HCT116 (cell line): ENCODE data around the gene NCBP3. TPM values are rescaled to one million over a fixed set of nuclear protein-coding genes. Genes with fewer than 3 reads are reported as not detected.

Source experiments
- ATAC-seq: fragments of 200-7000 bp; cut with Tn5 transposase; 2 replicates; pipeline ENCODE4 v1.9.1; 2020; ENCODE audit warnings: mild to moderate bottlenecking, moderate library complexity
- BruUV-seq: library from RNA; stranded (reverse); fragments of 400-500 nt; replicated peaks from 2 replicates; lab custom pipeline; 2021; lab: Mats Ljungman, UMichigan
- CTCF ChIA-PET: fragments of 300-600 bp; sonication (Branson Sonifier 250); formaldehyde crosslinking; loops from one replicate; lab custom pipeline; 2021; ENCODE audit warnings: antibody characterized with exemption; lab: Charles Lee
- POLR2A ChIA-PET: fragments of 300-600, 350-600 bp; sonication (Branson Sonifier 250); formaldehyde crosslinking; loops from one replicate; lab custom pipeline; 2021; ENCODE audit warnings: antibody characterized with exemption; lab: Charles Lee
- RAD21 ChIA-PET, 2 experiments: fragments of 300-600 bp; sonication (Branson Sonifier 250); formaldehyde crosslinking; loops; one replicate each; lab custom pipeline; 2023; ENCODE audit warnings: low total read pairs in 2 of 2; ENCODE audit not compliant: uncharacterized antibody in 2 of 2, unreplicated experiment in 2 of 2, low non-redundant PET in 1 of 2; lab: Charles Lee
- DNase-seq: peaks from one replicate; pipeline ENCODE4 v3.0.0-alpha.2; 2010; ENCODE audit warnings: low read depth, low spot score
- H2AFZ ChIP-seq: fragments of 200-600 bp; shearing (Covaris generic), sonication (generic); 2 replicates; pipeline ENCODE4 v1.6.1; 2017; ENCODE audit warnings: low read depth, mixed run types, mixed read lengths, antibody characterized with exemption, low read length; ENCODE audit not compliant: poor library complexity, severe bottlenecking
- H3K27ac ChIP-seq: 2 replicates; pipeline ENCODE4 v1.5.1; 2012; ENCODE audit warnings: low read depth, low read length
- H3K27me3 ChIP-seq: fragments of 200-600 bp; sonication (generic); 2 replicates; pipeline ENCODE4 v1.6.1; 2016; ENCODE audit warnings: mixed run types, low read length, mixed read lengths; ENCODE audit not compliant: insufficient read depth
- H3K36me3 ChIP-seq, 2 experiments: fragments of 200-500 bp in 1 of 2; fragments of 200-600 bp in 1 of 2; sonication (Bioruptor generic) in 1 of 2; sonication (generic) in 1 of 2; 2 replicates each; pipeline versions ENCODE4 v1.5.1 to v1.6.1; 2014 to 2016; ENCODE audit warnings: low read length in 2 of 2, inconsistent platforms in 1 of 2, mixed read lengths in 1 of 2, mixed run types in 1 of 2; ENCODE audit not compliant: insufficient read depth in 2 of 2, control insufficient read depth in 1 of 2
- H3K4me1 ChIP-seq, 2 experiments: fragments of 200-600 bp in 1 of 2; sonication (generic) in 1 of 2; 2 replicates each; pipeline versions ENCODE4 v1.5.1 to v1.6.1; 2012 to 2017; ENCODE audit warnings: low read length in 2 of 2, inconsistent platforms in 1 of 2, mild to moderate bottlenecking in 1 of 2, mixed read lengths in 1 of 2, mixed run types in 1 of 2, moderate library complexity in 1 of 2; ENCODE audit not compliant: insufficient read depth in 2 of 2, control insufficient read depth in 1 of 2
- H3K4me2 ChIP-seq: fragments of 200-600 bp; sonication (generic); 2 replicates; pipeline ENCODE4 v1.6.1; 2017; ENCODE audit warnings: mixed run types, low read length, mixed read lengths
- H3K4me3 ChIP-seq, 2 experiments: fragments of 200-600 bp in 1 of 2; sonication (generic) in 1 of 2; replicated peaks in 1 of 2; 2 replicates each; pipeline ENCODE4 v1.5.1; 2011 to 2016; ENCODE audit warnings: low read length in 2 of 2, control low read depth in 1 of 2, low read depth in 1 of 2, mild to moderate bottlenecking in 1 of 2, mixed read lengths in 1 of 2, mixed run types in 1 of 2
- H3K79me2 ChIP-seq: fragments of 200-600 bp; sonication (generic); 2 replicates; pipeline ENCODE4 v1.6.1; 2017; ENCODE audit warnings: mild to moderate bottlenecking, mixed run types, low read length, moderate library complexity, mixed read lengths; ENCODE audit not compliant: insufficient read depth
- H3K9ac ChIP-seq: fragments of 200-600 bp; sonication (generic); 2 replicates; pipeline ENCODE4 v1.6.1; 2016; ENCODE audit warnings: low read length, mixed read lengths
- H3K9me2 ChIP-seq: fragments of 200-600 bp; sonication (generic), shearing (Covaris generic); 2 replicates; pipeline ENCODE4 v1.6.1; 2017; ENCODE audit warnings: mixed run types, mild to moderate bottlenecking, moderate library complexity; ENCODE audit not compliant: insufficient read depth
- H3K9me3 ChIP-seq, 2 experiments: fragments of 200-500 bp in 1 of 2; fragments of 200-600 bp in 1 of 2; sonication (Bioruptor generic) in 1 of 2; sonication (generic) in 1 of 2; 2 replicates each; pipeline ENCODE4 v1.6.1; 2014 to 2017; ENCODE audit warnings: low read length in 2 of 2, mixed read lengths in 2 of 2, inconsistent platforms in 1 of 2, low read depth in 1 of 2, mild to moderate bottlenecking in 1 of 2, mixed run types in 1 of 2, moderate library complexity in 1 of 2; ENCODE audit not compliant: control insufficient read depth in 1 of 2, insufficient read depth in 1 of 2
- H4K20me1 ChIP-seq: fragments of 200-600 bp; sonication (generic), shearing (Covaris generic); 2 replicates; pipeline ENCODE4 v1.6.1; 2017; ENCODE audit warnings: mixed run types, mild to moderate bottlenecking, moderate library complexity; ENCODE audit not compliant: insufficient read depth
- ATF3 ChIP-seq: IDR thresholded peaks from 2 replicates; pipeline ENCODE4 v1.6.1; 2012
- CBX3 ChIP-seq: IDR thresholded peaks from 2 replicates; pipeline ENCODE4 v1.6.1; 2012; ENCODE audit warnings: low read depth
- EGR1 ChIP-seq: IDR thresholded peaks from 2 replicates; pipeline ENCODE4 v1.6.1; 2012; ENCODE audit warnings: low read depth
- EZH2 ChIP-seq: fragments of 200-600 bp; sonication (generic); IDR thresholded peaks from 2 replicates; pipeline ENCODE4 v1.6.1; 2017; ENCODE audit warnings: antibody characterized with exemption, mixed run types
- EZH2phosphoT487 ChIP-seq: fragments of 200-600 bp; IDR thresholded peaks from 2 replicates; pipeline ENCODE4 v1.6.1; 2018; ENCODE audit warnings: antibody characterized with exemption, borderline replicate concordance
- MAX ChIP-seq: IDR thresholded peaks from 2 replicates; pipeline ENCODE4 v1.6.1; 2012
- RAD21 ChIP-seq: IDR thresholded peaks from 2 replicates; pipeline ENCODE4 v1.6.1; 2012; ENCODE audit warnings: low read depth, mild to moderate bottlenecking
- SIN3A ChIP-seq: IDR thresholded peaks from 2 replicates; pipeline ENCODE4 v1.6.1; 2012; ENCODE audit warnings: low read depth
- SP1 ChIP-seq: IDR thresholded peaks from 2 replicates; pipeline ENCODE4 v1.6.1; 2012; ENCODE audit warnings: low read depth
- TCF7L2 ChIP-seq: IDR thresholded peaks from 2 replicates; pipeline ENCODE4 v1.7.0; 2011; ENCODE audit warnings: borderline replicate concordance, inconsistent platforms; ENCODE audit not compliant: insufficient read depth, insufficient read length; ENCODE audit errors: extremely low read depth
- YY1 ChIP-seq: IDR thresholded peaks from 2 replicates; pipeline ENCODE4 v1.6.1; 2011; ENCODE audit warnings: low read length, low read depth, moderate library complexity, mild to moderate bottlenecking; ENCODE audit not compliant: insufficient replicate concordance; ENCODE audit errors: extremely low read depth
- ZNF274 ChIP-seq: fragments of 200-500 bp; sonication (Bioruptor generic); IDR thresholded peaks from 2 replicates; pipeline ENCODE4 v1.6.1; 2014; ENCODE audit warnings: mild to moderate bottlenecking, low read depth, low read length, inconsistent platforms
- intact Hi-C: fragments of 100-400 bp; cut with micrococcal nuclease; formaldehyde crosslinking; loops from 2 replicates; pipeline ENCODE4 v1.10.0; 2022
- total RNA-seq: library from RNA; stranded (reverse); gene quantifications from one replicate; pipeline ENCODE4 v1.2.1, GENCODE V29; 2021; ENCODE audit not compliant: unreplicated experiment

The NCBP3 gene
- total RNA-seq, 1 experiment from 2014 or later: 46.5 TPM

- no peak overlapping the region for H3K27ac ChIP-seq
- H3K79me2 ChIP-seq: peaks cover 60% of the 10 kb centered on the region
- no peak overlapping the region for H3K4me3 ChIP-seq
- ChIA-PET RAD21 (no interaction called here), POLR2A (no interaction called here), CTCF (no interaction called here)
- H3K36me3 ChIP-seq: peaks cover 12 to 14% of the 10 kb centered on the region in 2 experiments; a peak in 3 of 4 replicates
- no peak overlapping the region for H3K9ac ChIP-seq
- no peaks in the 10 kb centered on the region for H3K9me3 ChIP-seq
- H3K4me2 ChIP-seq: no peak overlapping the region
- H3K27me3 ChIP-seq: no peaks in the 10 kb centered on the region
- no peak overlapping the region for H2AFZ ChIP-seq
- peaks cover 9% of the 10 kb centered on the region; the same call in 1 of the 2 replicates for H4K20me1 ChIP-seq
- intact Hi-C loops: no loop called here
- no peaks in the 10 kb centered on the region for H3K9me2 ChIP-seq
- TF ChIP-seq TCF7L2 (no peak), YY1 (no peak), EGR1 (no peak), RAD21 (no peak), MAX (no peak), SP1 (no peak), EZH2phosphoT487 (no peak), EZH2 (no peak), ZNF274 (no peak), ATF3 (no peak), SIN3A (no peak), CBX3 (no peak)
- BruUV-seq: no TSS peak
- DNase-seq (no peak), ATAC-seq (no peak)
- peaks cover 14 to 24% of the 10 kb centered on the region in 2 experiments for H3K4me1 ChIP-seq
These were observed 10.4 kb downstream of the NCBP3 start for GRCh38 chr17:3835410-3836229.
